HG03139 (cell line): ENCODE measurements around the gene C2CD4C.
"Not testable (repeated sequence)": the region's sequence is repeated elsewhere in the genome, so short reads cannot be mapped to it uniquely, and the experiment has no call there.

ENCODE experiments used
- ATAC-seq: cut with Tn5 transposase; IDR thresholded peaks from one replicate; pipeline ENCODE4 v1.9.1; 2021; ENCODE audit not compliant: unreplicated experiment

C2CD4C gene

DNA sequence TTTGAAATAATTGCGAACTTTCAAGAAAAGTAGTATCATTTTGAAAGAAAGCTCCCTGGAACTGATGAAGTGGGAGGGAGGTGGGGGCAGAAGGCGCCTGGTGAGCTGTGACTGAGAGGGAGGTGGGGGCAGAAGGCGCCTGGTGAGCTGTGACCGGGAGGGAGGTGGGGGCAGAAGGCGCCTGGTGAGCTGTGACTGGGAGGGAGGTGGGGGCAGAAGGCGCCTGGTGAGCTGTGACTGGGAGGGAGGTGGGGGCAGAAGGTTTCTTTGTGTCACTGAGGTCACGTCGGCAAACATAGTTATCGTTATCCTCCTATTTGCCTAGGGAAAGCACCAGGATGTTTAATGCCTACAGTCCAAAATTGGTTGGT lies 24.2 kb downstream of the C2CD4C start:
- ATAC-seq, result no peak

GRCh38 chr19:383922-384798 lies 24.8 kb downstream of the C2CD4C start:
- no peak for ATAC-seq

DNA sequence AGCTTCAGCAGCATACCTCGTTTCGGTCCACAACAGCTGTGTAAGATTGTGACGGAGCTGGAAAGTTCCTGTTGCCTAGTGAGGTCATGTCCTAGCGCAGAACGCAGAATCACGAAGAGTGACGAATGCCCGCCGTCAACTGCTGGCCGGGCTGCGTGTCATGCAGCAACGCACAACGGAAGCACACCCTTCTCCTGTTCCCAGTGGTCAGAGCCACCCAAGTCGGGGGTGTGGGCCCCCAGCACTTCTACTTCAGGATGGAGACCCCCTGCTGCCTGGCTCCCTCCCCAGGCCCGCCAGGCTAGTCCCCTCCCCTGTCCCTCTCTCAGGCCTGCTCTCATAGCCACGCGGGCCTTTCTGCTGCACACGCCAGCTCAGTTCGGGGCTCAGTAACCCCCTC lies 25.9 kb downstream of the C2CD4C start:
- no peak for ATAC-seq

DNA sequence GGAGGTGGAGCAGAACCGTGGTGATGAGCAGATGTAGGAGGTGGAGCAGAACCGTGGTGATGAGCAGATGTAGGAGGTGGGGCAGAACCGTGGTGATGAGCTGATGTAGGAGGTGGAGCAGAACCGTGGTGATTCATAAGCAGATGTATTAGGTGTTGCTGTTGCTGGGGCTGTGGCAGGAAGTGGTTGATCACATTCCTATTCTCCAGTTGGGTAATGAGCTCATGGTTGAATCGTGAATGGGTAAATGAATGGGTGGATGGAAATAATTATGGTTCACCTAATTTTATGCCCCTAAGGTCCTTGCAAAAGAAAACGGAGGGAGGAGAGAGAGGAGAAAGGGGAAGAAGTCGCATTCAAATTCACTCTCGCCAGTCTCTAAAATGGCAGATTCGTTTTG lies 26.4 kb downstream of the C2CD4C start:
- not testable (repeated sequence) for ATAC-seq

- ATAC-seq, result not testable (repeated sequence)
Observed at GRCh38 chr19:381901-382300, 27.0 kb downstream of the C2CD4C start.

DNA sequence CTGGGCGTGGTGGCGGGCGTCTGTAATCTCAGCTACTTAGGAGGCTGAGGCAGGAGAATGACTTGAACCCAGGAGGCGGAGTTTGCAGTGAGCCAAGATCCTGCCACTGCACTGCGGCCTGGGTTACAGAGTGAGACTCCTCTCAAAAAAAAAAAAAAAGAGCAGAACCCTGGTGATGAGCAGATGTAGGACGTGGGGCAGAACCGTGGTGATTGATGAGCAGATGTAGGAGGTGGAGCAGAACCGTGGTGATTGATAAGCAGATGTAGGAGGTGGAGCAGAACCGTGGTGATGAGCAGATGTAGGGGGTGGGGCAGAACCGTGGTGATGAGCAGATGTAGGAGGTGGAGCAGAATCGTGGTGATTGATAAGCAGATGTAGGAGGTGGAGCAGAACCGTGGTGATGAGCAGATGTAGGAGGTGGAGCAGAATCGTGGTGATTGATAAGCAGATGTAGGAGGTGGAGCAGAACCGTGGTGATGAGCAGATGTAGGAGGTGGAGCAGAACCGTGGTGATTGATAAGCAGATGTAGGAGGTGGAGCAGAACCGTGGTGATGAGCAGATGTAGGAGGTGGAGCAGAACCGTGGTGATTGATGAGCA lies 28.2 kb downstream of the C2CD4C start:
- ATAC-seq, result not testable (repeated sequence)

DNA sequence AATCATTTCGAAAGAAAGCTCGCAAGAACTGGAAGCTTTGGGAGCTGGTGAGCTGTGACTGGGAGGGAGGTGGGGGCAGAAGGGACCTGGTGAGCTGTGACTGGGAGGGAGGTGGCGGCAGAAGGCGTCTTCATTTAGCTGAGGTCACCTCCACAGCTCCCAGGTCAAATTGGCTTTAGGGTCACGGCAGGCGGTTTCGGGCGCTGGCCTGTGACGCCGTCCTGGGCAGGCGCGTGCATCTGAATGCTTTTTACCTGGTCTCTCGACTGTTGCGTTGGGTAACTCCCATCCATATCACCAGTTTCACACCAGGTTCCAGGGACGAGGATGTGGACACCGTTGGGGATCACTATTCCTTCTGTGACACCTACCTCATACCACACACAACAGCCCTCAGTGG lies 29.2 kb downstream of the C2CD4C start:
- ATAC-seq, result no peak

GRCh38 chr19:378706-379105 lies 30.2 kb downstream of the C2CD4C start:
- no peak for ATAC-seq

GRCh38 chr19:377801-378581 lies 31.0 kb downstream of the C2CD4C start:
- no peak for ATAC-seq

GRCh38 chr19:376111-376470 lies 32.9 kb downstream of the C2CD4C start:
- no peak for ATAC-seq

GRCh38 chr19:375395-376110 lies 33.4 kb downstream of the C2CD4C start:
- ATAC-seq, result no peak

DNA sequence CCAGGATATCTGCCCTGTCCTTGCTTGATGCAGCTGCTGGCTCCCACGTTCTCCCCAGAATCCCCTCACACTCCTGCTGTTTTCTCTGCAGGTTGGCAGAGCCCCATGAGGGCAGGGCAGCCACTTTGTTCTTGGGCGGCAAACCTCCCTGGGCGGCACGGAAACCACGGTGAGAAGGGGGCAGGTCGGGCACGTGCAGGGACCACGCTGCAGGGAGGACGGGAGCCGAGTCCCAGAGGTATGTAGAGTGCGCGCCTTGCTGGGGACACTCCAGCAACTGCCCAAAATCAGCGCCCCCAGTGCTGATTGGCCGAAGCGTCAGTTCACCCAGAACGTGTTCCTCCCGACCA lies 34.1 kb downstream of the C2CD4C start:
- ATAC-seq, result no peak

DNA sequence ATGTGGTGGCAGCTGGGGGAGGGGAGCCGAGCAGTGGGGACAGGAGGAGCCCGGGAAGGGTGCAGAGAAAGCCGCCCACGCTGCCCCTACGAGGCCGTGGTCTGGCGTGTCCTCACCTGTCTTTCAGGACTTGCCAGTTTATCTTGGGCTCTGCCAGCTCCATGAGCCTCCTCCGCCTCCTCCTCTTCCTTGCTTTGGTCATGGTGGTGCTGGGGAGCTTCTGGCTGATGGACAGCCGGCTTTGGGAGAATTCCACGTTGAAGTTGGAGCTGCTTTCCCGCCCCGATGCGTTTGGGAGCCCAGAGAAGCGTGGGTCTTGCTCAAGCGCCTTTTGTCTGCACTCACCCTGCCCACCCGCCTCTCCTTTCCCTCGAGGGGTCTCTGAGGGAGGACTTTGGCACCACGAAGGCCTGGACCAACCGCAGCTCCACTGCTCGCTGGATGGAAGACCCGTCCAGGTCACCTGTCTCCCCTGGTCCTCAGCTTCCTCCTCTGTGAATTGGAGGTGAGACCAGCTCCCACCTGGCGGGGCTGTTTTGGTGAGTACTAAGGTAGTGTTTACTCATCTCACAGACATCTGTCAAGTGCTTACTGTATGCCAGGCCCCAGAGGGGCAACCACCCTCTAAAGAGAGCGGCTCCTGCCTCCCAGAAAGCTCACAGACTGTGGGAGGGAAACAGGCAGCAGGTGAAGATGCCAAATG lies 34.6 kb downstream of the C2CD4C start:
- ATAC-seq, result no peak

DNA sequence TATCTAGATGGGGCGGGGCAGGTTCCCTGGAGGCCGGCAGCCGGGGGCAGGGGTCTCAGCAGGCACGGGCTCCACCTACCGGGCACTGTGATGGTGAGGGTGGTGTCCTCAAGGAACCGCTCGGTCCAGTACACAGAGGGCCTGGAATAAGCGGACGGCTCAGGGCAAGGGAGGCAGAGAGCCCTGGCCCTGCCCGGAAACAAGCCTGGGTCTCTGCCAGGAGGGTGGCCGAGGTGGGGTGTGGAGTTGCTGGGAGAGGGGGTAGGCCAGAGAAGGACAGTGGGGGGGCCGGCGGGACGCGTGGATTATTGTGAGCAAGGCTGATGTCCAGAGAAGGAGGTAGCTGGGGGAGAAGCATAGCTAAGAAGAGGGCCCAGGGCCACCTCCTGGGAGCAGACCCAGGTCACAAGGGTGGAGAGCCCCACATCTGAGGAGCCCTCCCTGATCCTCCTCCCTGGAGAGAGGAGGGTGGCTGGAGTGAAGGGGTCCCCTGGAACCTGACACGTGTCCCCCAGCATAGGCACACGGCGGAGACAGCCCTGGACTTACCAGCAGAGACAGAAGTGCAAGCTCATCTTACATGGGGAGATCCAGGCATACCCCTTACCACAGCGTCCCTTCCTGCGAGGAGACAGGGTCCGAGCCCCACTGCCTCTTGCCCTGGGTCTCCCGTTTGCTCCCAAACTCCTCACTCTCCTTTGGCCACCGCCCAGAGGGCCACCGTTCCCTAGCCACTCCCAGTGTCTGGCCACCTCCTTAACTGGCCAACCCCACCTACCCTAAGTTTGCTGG lies 35.4 kb downstream of the C2CD4C start:
- ATAC-seq, result no peak

GRCh38 chr19:372306-372890 lies 36.5 kb downstream of the C2CD4C start:
- no peak for ATAC-seq

GRCh38 chr19:371501-372168 lies 37.3 kb downstream of the C2CD4C start:
- ATAC-seq, result no peak

- no peak for ATAC-seq
Observed at GRCh38 chr19:370641-371330, 38.2 kb downstream of the C2CD4C start.

GRCh38 chr19:369876-370275 lies 39.1 kb downstream of the C2CD4C start:
- no peak for ATAC-seq
